HEK293 (cell line): ENCODE results near the gene CAMKV.

Experiments
- HOXA7 ChIP-seq: sonication (generic); formaldehyde crosslinking; IDR thresholded peaks from 2 replicates; pipeline ENCODE4 v1.8.1; 2022; ENCODE audit warnings: missing genetic modification reagents, borderline replicate concordance
- SALL2 ChIP-seq: fragments of 450-650 bp; formaldehyde crosslinking; IDR thresholded peaks from 2 replicates; pipeline ENCODE4 v1.5.0; 2017; ENCODE audit warnings: missing biosample characterization, mild to moderate bottlenecking, missing genetic modification characterization, borderline replicate concordance
- TRIM28 ChIP-seq: IDR thresholded peaks from 2 replicates; pipeline ENCODE4 v1.6.1; 2011; ENCODE audit warnings: low read length, control low read depth, borderline replicate concordance
- YY1 ChIP-seq: fragments of 450-650 bp; formaldehyde crosslinking; IDR thresholded peaks from 2 replicates; pipeline ENCODE4 v1.5.1; 2018; ENCODE audit warnings: missing biosample characterization, missing genetic modification characterization
- ZNF223 ChIP-seq: fragments of 450-650 bp; formaldehyde crosslinking; IDR thresholded peaks from 2 replicates; pipeline ENCODE4 v1.5.1; 2016; ENCODE audit warnings: missing biosample characterization, missing genetic modification characterization
- ZNF24 ChIP-seq: fragments of 450-650 bp; formaldehyde crosslinking; IDR thresholded peaks from 2 replicates; pipeline ENCODE4 v1.5.1; 2016; ENCODE audit warnings: missing biosample characterization, missing genetic modification characterization
- ZNF274 ChIP-seq, 2 experiments: fragments of 200-500 bp in 1 of 2; fragments of 450-650 bp in 1 of 2; sonication (Bioruptor generic) in 1 of 2; formaldehyde crosslinking in 1 of 2; IDR thresholded peaks; 2 replicates each; pipeline versions ENCODE4 v1.5.1 to v1.6.1; 2014 to 2016; ENCODE audit warnings: borderline replicate concordance in 1 of 2, inconsistent platforms in 1 of 2, low read length in 1 of 2, missing biosample characterization in 1 of 2, missing genetic modification characterization in 1 of 2
- TF ChIP-seq, protein P1 (sequence below): fragments of 450-650 bp; formaldehyde crosslinking; IDR thresholded peaks from 2 replicates; pipeline ENCODE4 v1.5.1; 2016; ENCODE audit warnings: missing biosample characterization, missing genetic modification characterization
- TF ChIP-seq, protein P2 (sequence below): sonication (generic); formaldehyde crosslinking; IDR thresholded peaks from 2 replicates; pipeline ENCODE4 v1.8.1; 2022; ENCODE audit warnings: mild to moderate bottlenecking, moderate library complexity, missing genetic modification reagents
- TF ChIP-seq, protein P3 (sequence below): fragments of 450-650 bp; formaldehyde crosslinking; conservative IDR thresholded peaks from 2 replicates; pipeline ENCODE4 v1.5.1; 2016; ENCODE audit warnings: low read depth, missing biosample characterization, missing genetic modification characterization
- TF ChIP-seq, protein P4 (sequence below): fragments of 450-650 bp; formaldehyde crosslinking; optimal IDR thresholded peaks from 2 replicates; pipeline ENCODE3; 2016; ENCODE audit warnings: missing biosample characterization, mild to moderate bottlenecking, missing genetic modification characterization

- TF ChIP-seq ZNF24 (no peak), HOXA7 (CRISPR knock-in tag) (no peak), ZNF223 (tag by site-specific recombination) (no peak), YY1 (tag by site-specific recombination) (no peak), SALL2 (no peak), TRIM28 (no peak), ZNF274 (IDR thresholded peaks at IDR 0.05; ENCODE audit: low read length) (no peak), ZNF274 (tag by site-specific recombination; IDR thresholded peaks at IDR 0.05; ENCODE audit: borderline replicate concordance) (no peak)
- TF ChIP-seq, protein P1, sequence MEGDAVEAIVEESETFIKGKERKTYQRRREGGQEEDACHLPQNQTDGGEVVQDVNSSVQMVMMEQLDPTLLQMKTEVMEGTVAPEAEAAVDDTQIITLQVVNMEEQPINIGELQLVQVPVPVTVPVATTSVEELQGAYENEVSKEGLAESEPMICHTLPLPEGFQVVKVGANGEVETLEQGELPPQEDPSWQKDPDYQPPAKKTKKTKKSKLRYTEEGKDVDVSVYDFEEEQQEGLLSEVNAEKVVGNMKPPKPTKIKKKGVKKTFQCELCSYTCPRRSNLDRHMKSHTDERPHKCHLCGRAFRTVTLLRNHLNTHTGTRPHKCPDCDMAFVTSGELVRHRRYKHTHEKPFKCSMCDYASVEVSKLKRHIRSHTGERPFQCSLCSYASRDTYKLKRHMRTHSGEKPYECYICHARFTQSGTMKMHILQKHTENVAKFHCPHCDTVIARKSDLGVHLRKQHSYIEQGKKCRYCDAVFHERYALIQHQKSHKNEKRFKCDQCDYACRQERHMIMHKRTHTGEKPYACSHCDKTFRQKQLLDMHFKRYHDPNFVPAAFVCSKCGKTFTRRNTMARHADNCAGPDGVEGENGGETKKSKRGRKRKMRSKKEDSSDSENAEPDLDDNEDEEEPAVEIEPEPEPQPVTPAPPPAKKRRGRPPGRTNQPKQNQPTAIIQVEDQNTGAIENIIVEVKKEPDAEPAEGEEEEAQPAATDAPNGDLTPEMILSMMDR (tag by site-specific recombination) = no peak
- TF ChIP-seq, protein P2, sequence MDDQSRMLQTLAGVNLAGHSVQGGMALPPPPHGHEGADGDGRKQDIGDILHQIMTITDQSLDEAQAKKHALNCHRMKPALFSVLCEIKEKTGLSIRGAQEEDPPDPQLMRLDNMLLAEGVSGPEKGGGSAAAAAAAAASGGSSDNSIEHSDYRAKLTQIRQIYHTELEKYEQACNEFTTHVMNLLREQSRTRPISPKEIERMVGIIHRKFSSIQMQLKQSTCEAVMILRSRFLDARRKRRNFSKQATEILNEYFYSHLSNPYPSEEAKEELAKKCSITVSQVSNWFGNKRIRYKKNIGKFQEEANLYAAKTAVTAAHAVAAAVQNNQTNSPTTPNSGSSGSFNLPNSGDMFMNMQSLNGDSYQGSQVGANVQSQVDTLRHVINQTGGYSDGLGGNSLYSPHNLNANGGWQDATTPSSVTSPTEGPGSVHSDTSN (CRISPR knock-in tag) = no peak
- TF ChIP-seq, protein P3, sequence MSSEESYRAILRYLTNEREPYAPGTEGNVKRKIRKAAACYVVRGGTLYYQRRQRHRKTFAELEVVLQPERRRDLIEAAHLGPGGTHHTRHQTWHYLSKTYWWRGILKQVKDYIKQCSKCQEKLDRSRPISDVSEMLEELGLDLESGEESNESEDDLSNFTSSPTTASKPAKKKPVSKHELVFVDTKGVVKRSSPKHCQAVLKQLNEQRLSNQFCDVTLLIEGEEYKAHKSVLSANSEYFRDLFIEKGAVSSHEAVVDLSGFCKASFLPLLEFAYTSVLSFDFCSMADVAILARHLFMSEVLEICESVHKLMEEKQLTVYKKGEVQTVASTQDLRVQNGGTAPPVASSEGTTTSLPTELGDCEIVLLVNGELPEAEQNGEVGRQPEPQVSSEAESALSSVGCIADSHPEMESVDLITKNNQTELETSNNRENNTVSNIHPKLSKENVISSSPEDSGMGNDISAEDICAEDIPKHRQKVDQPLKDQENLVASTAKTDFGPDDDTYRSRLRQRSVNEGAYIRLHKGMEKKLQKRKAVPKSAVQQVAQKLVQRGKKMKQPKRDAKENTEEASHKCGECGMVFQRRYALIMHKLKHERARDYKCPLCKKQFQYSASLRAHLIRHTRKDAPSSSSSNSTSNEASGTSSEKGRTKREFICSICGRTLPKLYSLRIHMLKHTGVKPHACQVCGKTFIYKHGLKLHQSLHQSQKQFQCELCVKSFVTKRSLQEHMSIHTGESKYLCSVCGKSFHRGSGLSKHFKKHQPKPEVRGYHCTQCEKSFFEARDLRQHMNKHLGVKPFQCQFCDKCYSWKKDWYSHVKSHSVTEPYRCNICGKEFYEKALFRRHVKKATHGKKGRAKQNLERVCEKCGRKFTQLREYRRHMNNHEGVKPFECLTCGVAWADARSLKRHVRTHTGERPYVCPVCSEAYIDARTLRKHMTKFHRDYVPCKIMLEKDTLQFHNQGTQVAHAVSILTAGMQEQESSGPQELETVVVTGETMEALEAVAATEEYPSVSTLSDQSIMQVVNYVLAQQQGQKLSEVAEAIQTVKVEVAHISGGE (tag by site-specific recombination) = no peak
- TF ChIP-seq, protein P4, sequence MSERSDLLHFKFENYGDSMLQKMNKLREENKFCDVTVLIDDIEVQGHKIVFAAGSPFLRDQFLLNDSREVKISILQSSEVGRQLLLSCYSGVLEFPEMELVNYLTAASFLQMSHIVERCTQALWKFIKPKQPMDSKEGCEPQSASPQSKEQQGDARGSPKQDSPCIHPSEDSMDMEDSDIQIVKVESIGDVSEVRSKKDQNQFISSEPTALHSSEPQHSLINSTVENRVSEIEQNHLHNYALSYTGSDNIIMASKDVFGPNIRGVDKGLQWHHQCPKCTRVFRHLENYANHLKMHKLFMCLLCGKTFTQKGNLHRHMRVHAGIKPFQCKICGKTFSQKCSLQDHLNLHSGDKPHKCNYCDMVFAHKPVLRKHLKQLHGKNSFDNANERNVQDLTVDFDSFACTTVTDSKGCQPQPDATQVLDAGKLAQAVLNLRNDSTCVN (tag by site-specific recombination) = no peak
Observed at GRCh38 chr3:49912881-49913281, 43.2 kb upstream of the CAMKV start.
